ENCODE measurements around the gene ADSL. TPM values are rescaled to one million over a fixed set of nuclear protein-coding genes. Genes with fewer than 3 reads are reported as not detected.

Gene ADSL
- total RNA-seq, 4 donors from 2014 or later: 74.6 to 106 (median 85.8) TPM

DNA sequence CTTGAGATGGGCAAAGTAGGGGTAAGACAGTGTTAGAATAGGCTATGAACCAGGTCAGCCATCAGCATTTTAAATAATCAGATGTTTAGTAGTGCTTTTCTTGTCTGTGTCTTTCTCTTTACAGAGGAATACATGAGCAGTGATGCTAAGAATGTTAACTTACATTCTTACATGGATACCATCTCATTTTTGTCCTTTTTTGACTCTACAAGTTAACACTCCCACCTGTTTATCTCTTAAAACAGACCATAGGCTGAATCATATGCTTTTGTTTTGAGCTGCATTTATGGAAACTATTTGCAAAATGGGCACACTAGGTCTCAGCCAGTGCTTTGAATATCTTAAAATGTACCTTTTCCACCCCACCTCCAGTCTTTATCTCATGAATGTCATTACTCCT lies 25.6 kb upstream of the ADSL start:
- TF ChIP-seq, protein P1, sequence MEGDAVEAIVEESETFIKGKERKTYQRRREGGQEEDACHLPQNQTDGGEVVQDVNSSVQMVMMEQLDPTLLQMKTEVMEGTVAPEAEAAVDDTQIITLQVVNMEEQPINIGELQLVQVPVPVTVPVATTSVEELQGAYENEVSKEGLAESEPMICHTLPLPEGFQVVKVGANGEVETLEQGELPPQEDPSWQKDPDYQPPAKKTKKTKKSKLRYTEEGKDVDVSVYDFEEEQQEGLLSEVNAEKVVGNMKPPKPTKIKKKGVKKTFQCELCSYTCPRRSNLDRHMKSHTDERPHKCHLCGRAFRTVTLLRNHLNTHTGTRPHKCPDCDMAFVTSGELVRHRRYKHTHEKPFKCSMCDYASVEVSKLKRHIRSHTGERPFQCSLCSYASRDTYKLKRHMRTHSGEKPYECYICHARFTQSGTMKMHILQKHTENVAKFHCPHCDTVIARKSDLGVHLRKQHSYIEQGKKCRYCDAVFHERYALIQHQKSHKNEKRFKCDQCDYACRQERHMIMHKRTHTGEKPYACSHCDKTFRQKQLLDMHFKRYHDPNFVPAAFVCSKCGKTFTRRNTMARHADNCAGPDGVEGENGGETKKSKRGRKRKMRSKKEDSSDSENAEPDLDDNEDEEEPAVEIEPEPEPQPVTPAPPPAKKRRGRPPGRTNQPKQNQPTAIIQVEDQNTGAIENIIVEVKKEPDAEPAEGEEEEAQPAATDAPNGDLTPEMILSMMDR (IDR thresholded peaks at IDR 0.05): no peak
- no peak for ATAC-seq (ENCODE audit: low FRiP score)
- no peak for DNase-seq (ENCODE audit: low spot score)

DNA sequence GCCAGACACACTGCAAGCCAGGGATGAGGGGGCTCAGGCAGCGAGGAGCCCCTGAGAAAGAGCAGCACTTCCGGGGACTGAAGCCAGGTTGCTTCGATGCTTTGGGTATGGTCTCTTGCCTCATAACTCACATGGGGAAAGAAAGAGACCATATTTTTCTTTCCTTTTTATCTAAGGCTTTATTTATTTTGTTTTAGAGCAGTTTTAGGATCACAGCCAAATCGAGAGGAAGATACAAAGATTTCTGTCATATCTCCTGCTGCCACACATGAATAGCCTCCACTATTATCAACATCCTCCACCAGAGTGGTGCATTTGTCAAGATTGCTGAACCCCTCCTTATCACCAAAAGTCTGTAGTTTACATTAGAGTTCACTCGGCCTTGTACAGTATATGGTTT lies 24.3 kb upstream of the ADSL start:
- ATAC-seq (ENCODE audit: low FRiP score): no peak
- no peak for DNase-seq (ENCODE audit: low spot score)
- TF ChIP-seq, protein P1 (IDR thresholded peaks at IDR 0.05): no peak

DNA sequence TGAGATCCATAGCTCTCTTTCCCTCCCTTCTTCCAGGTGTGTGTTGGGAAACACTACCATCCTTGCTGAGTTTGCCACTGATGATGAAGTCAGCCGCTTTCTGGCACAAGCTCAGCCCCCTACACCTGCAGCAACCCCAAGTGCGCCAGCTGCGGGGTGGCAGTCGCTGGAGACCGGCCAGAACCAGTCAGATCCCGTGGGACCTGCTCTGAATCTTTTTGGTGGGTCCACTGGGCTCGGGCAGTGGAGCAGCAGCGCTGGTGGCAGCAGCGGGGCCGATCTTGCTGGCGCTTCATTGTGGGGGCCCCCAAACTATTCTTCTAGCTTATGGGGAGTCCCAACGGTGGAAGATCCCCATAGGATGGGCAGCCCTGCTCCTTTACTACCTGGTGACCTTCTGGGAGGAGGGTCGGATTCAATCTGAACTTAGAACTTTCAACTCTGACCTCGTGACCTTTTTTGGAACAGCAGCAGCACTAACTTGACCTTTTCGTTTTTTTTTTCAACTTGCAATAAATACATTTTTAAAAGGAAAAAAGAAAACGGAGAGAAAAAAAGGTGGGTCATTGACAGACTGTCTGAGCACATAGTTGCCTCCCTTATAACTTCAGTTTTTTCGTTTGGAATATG lies 23.4 kb upstream of the ADSL start:
- ATAC-seq (ENCODE audit: low FRiP score) (no peak), DNase-seq (ENCODE audit: low spot score) (no peak)
- TF ChIP-seq, protein P1 (IDR thresholded peaks at IDR 0.05): no peak

DNA sequence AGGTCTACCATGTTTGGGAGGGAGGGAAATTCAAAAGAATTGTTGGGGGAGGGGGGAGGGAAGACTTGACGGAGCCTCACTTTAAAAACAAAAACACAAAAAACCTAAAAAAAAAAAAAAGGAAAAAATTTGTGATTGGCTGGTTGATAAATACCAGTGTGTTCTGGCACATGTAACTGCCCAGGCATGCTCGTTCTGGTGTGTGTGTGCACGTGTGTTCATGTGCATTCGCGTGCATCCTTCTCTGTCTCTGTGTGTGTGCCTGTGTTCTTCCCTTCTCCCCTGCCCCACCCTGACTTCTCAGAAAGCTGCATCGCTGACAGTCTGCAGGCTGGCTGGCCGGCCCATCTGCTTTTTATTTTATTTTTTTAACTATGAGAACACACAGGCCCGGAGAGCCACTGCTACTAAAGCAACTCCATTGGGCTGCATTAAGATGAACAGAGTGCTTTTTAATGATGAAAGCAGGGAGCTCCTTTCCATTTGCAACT lies 22.6 kb upstream of the ADSL start:
- DNase-seq (ENCODE audit: low spot score): no peak
- no peak for ATAC-seq (ENCODE audit: low FRiP score)
- TF ChIP-seq, protein P1 (IDR thresholded peaks at IDR 0.05): no peak

DNA sequence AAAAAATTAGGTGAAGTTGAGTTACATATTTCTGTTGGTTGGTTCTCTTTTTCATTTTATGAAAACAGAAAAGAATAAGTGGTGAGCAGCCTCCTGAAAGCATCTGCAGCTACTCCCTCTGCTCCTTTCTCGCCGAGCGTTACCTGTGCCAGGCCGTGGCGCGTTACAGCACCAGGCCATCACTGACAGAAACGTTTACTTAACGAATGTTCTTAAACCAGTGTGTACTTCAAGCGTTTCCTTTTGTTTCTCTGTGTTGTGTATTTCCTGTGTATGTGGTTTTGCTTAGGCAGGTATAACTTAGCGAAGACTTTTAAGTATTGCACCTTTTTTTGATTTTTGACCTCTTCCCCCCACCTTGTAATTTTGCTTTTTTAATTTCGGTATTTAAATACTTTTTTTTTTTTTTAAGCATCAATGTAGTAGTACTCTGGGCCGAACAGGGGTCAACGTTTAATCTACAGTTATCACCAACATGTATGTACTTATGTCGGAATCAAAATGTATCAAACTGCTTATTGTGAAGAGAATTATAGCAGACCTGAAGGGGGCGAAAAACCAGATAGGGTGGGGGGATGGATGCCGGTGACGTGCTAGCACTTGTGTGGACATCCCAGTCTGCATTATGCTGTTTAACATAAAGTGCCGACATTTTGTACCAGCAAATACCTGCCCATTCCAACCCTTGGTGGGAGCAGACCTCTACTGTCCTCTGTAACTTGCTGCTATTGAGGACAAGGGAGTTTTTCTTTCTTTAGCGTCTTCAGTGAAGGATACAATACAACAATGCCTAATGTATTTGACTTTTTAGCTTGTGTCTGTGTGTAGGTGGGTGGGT lies 21.6 kb upstream of the ADSL start:
- no peak for DNase-seq (ENCODE audit: low spot score)
- no peak for ATAC-seq (ENCODE audit: low FRiP score)
- TF ChIP-seq, protein P1 (IDR thresholded peaks at IDR 0.05): no peak

DNA sequence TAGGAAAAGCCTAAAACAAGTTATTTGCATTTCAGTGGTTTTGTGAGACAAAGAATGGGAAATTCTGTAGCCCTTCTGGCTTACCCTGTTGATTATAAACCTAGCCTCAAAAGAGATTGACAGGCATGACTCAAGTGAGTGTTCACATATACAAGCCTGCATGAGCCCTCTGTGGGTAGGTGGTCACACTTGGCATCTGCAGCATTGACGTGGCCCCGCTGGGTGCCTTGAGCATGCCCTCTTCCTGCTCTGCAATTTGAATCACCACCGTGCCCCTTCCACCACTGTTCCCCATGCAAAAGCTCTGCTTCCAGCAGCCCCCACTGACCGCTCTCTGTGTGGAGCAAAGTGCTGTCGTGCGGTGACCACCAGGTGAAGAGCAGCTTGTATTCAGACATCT lies 21.0 kb upstream of the ADSL start:
- ATAC-seq (ENCODE audit: low FRiP score) (no peak), DNase-seq (ENCODE audit: low spot score) (no peak)
- TF ChIP-seq, protein P1 (IDR thresholded peaks at IDR 0.05): no peak

All from omental fat pad (tissue), 4 donors.